GM23338 (cell line): ENCODE measurements around the gene BMAL1. TPM values are rescaled to one million over a fixed set of nuclear protein-coding genes. Genes with fewer than 3 reads are reported as not detected.

Experiments
- ATAC-seq: fragments of 200-7000 bp; cut with Tn5 transposase; 3 replicates; pipeline ENCODE4 v1.9.1; 2020
- DNase-seq: peaks from one replicate; pipeline ENCODE4 v3.0.0-alpha.2; 2015; ENCODE audit warnings: low spot score
- H2AFZ ChIP-seq: fragments of 200-600 bp; sonication (generic); 2 replicates; pipeline ENCODE4 v1.8.0; 2016; ENCODE audit warnings: antibody characterized with exemption, mild to moderate bottlenecking, moderate library complexity
- H3F3A ChIP-seq: fragments of 200-600 bp; sonication (generic); replicated peaks from 2 replicates; pipeline ENCODE4 v1.8.0; 2017; ENCODE audit warnings: antibody characterized with exemption, mixed run types, low read depth
- H3K27ac ChIP-seq: fragments of 200-600 bp; sonication (generic); 2 replicates; pipeline ENCODE4 v1.6.1; 2016; ENCODE audit warnings: low read depth
- H3K27me3 ChIP-seq: fragments of 200-600 bp; sonication (generic); 2 replicates; pipeline ENCODE4 v1.8.0; 2016; ENCODE audit warnings: mild to moderate bottlenecking, mixed run types, moderate library complexity; ENCODE audit not compliant: insufficient read depth
- H3K36me3 ChIP-seq: fragments of 200-600 bp; sonication (generic); 2 replicates; pipeline ENCODE4 v1.8.0; 2016; ENCODE audit warnings: mild to moderate bottlenecking; ENCODE audit not compliant: insufficient read depth
- H3K4me1 ChIP-seq: fragments of 200-600 bp; sonication (generic); 2 replicates; pipeline ENCODE4 v1.8.0; 2016; ENCODE audit warnings: mild to moderate bottlenecking, moderate library complexity; ENCODE audit not compliant: insufficient read depth
- H3K4me2 ChIP-seq: fragments of 200-600 bp; sonication (generic); 2 replicates; pipeline ENCODE4 v1.7.1; 2017; ENCODE audit warnings: mixed run types
- H3K4me3 ChIP-seq: fragments of 200-600 bp; sonication (generic); 2 replicates; pipeline ENCODE4 v1.6.1; 2016; ENCODE audit warnings: mixed run types
- H3K79me2 ChIP-seq: fragments of 200-600 bp; sonication (generic); replicated peaks from 2 replicates; pipeline ENCODE4 v1.8.0; 2017; ENCODE audit warnings: mild to moderate bottlenecking; ENCODE audit not compliant: insufficient read depth
- H3K9me2 ChIP-seq: fragments of 200-600 bp; sonication (generic); 2 replicates; pipeline ENCODE4 v1.8.0; 2017; ENCODE audit not compliant: insufficient read depth
- H4K20me1 ChIP-seq: fragments of 200-600 bp; sonication (generic); replicated peaks from 2 replicates; pipeline ENCODE4 v1.8.0; 2017; ENCODE audit warnings: mild to moderate bottlenecking; ENCODE audit not compliant: insufficient read depth
- H3K27ac Mint-ChIP-seq: 2 replicates; pipeline ENCODE4 v1.8.0; 2020; ENCODE audit warnings: inconsistent platforms, mild to moderate bottlenecking, moderate library complexity, mixed read lengths
- H3K27me3 Mint-ChIP-seq: 3 replicates; pipeline ENCODE4 v1.8.0; 2022; ENCODE audit warnings: low read depth, mild to moderate bottlenecking, moderate library complexity, mixed read lengths, inconsistent platforms; ENCODE audit not compliant: insufficient read depth, poor library complexity
- H3K36me3 Mint-ChIP-seq: 3 replicates; pipeline ENCODE4 v1.8.0; 2021; ENCODE audit warnings: low read depth, mild to moderate bottlenecking, inconsistent platforms, moderate library complexity, mixed read lengths
- H3K4me1 Mint-ChIP-seq: 3 replicates; pipeline ENCODE4 v1.8.0; 2020; ENCODE audit warnings: mild to moderate bottlenecking, inconsistent platforms, mixed read lengths
- H3K4me3 Mint-ChIP-seq: 3 replicates; pipeline ENCODE4 v1.8.0; 2021; ENCODE audit warnings: moderate library complexity, mild to moderate bottlenecking, inconsistent platforms, mixed read lengths
- H3K9me3 Mint-ChIP-seq: 3 replicates; pipeline ENCODE4 v1.8.0; 2020; ENCODE audit warnings: moderate library complexity, mild to moderate bottlenecking, inconsistent platforms, mixed read lengths
- EZH2 ChIP-seq: fragments of 200-600 bp; sonication (generic); IDR thresholded peaks from one replicate; pipeline ENCODE4 v1.8.0; 2017; ENCODE audit warnings: antibody characterized with exemption, mild to moderate bottlenecking, low read depth; ENCODE audit not compliant: unreplicated experiment
- EZH2phosphoT487 ChIP-seq: fragments of 200-600 bp; sonication (generic); IDR thresholded peaks from one replicate; pipeline ENCODE4 v1.8.1; 2018; ENCODE audit warnings: antibody characterized with exemption; ENCODE audit not compliant: unreplicated experiment
- ZNF114 ChIP-seq: fragments of 250-450 bp; sonication (Bioruptor Pico); IDR thresholded peaks from 2 replicates; pipeline ENCODE4 v1.5.0; 2020; ENCODE audit warnings: mild to moderate bottlenecking, moderate library complexity
- polyA plus RNA-seq: library from polyadenylated mRNA; unstranded; fragments of >200 nt; fragmentation: Nextera tagmentation; extraction: Ambion mirVana; gene quantifications from 2 replicates; pipeline ENCODE4 v1.2.1, GENCODE V29; 2016
- total RNA-seq: library from RNA; depleted of rRNA; stranded (reverse); fragments of >200 nt; shearing (Covaris generic); gene quantifications from 2 replicates; pipeline ENCODE4 v1.2.3, GENCODE V29; 2014
- TF ChIP-seq, protein P1 (sequence below): fragments of 250-450 bp; sonication (Bioruptor Pico); IDR thresholded peaks from 2 replicates; pipeline ENCODE4 v1.5.0; 2020; ENCODE audit warnings: mild to moderate bottlenecking, moderate library complexity
- TF ChIP-seq, protein P2 (sequence below): IDR thresholded peaks from one replicate; pipeline ENCODE4 v1.6.1; 2018; ENCODE audit warnings: antibody characterized with exemption; ENCODE audit not compliant: unreplicated experiment

Gene BMAL1
- total and polyA plus RNA-seq, 2 experiments from 2014 or later = 5.1 to 7.2 TPM

DNA sequence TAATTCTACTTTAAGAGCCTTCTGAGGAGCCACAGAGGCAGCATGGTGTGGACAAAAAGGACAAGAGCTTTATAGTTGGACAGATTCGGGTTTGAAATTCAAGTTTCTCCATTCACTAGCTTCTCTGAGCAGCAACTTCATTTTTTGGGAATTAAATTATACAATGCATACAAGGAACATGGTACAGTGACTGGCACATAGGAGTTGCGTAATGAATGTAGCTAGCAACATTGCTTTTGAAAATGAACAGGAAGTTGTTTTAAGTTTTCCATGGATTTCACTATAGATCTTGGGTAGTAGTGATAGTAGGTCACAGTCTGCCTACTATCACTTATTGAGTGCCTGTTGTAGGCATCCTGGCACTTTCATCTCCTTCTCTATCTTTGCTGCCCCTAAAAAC, 41.0 kb upstream of the BMAL1 start (continued):
- TF ChIP-seq, protein P1, sequence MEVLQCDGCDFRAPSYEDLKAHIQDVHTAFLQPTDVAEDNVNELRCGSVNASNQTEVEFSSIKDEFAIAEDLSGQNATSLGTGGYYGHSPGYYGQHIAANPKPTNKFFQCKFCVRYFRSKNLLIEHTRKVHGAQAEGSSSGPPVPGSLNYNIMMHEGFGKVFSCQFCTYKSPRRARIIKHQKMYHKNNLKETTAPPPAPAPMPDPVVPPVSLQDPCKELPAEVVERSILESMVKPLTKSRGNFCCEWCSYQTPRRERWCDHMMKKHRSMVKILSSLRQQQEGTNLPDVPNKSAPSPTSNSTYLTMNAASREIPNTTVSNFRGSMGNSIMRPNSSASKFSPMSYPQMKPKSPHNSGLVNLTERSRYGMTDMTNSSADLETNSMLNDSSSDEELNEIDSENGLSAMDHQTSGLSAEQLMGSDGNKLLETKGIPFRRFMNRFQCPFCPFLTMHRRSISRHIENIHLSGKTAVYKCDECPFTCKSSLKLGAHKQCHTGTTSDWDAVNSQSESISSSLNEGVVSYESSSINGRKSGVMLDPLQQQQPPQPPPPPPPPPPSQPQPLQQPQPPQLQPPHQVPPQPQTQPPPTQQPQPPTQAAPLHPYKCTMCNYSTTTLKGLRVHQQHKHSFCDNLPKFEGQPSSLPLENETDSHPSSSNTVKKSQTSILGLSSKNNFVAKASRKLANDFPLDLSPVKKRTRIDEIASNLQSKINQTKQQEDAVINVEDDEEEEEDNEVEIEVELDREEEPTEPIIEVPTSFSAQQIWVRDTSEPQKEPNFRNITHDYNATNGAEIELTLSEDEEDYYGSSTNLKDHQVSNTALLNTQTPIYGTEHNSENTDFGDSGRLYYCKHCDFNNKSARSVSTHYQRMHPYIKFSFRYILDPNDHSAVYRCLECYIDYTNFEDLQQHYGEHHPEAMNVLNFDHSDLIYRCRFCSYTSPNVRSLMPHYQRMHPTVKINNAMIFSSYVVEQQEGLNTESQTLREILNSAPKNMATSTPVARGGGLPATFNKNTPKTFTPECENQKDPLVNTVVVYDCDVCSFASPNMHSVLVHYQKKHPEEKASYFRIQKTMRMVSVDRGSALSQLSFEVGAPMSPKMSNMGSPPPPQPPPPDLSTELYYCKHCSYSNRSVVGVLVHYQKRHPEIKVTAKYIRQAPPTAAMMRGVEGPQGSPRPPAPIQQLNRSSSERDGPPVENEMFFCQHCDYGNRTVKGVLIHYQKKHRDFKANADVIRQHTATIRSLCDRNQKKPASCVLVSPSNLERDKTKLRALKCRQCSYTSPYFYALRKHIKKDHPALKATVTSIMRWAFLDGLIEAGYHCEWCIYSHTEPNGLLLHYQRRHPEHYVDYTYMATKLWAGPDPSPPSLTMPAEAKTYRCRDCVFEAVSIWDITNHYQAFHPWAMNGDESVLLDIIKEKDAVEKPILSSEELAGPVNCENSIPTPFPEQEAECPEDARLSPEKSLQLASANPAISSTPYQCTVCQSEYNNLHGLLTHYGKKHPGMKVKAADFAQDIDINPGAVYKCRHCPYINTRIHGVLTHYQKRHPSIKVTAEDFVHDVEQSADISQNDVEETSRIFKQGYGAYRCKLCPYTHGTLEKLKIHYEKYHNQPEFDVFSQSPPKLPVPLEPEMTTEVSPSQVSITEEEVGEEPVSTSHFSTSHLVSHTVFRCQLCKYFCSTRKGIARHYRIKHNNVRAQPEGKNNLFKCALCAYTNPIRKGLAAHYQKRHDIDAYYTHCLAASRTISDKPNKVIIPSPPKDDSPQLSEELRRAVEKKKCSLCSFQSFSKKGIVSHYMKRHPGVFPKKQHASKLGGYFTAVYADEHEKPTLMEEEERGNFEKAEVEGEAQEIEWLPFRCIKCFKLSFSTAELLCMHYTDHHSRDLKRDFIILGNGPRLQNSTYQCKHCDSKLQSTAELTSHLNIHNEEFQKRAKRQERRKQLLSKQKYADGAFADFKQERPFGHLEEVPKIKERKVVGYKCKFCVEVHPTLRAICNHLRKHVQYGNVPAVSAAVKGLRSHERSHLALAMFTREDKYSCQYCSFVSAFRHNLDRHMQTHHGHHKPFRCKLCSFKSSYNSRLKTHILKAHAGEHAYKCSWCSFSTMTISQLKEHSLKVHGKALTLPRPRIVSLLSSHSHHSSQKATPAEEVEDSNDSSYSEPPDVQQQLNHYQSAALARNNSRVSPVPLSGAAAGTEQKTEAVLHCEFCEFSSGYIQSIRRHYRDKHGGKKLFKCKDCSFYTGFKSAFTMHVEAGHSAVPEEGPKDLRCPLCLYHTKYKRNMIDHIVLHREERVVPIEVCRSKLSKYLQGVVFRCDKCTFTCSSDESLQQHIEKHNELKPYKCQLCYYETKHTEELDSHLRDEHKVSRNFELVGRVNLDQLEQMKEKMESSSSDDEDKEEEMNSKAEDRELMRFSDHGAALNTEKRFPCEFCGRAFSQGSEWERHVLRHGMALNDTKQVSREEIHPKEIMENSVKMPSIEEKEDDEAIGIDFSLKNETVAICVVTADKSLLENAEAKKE (CRISPR knock-in tag) = no peak
- TF ChIP-seq EZH2phosphoT487 (no peak), ZNF114 (no peak)

DNA sequence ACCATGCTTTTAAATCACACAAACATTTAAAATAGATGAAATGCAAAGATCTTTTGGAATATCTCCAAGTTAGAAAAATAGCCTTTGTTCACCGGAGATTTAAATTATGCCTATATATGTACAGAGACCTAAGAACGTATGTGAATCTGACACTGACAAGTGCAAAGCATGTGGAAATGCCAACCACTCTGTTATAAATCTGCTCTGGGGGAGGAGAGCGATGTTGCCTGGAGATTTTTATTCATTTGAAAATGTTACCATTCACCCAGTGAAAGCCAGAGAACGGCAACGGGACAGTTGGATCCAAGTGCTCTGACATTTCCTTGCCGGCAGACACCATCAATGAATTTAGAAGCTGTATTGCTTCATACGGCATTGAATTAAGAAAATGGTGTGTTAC, 39.8 kb upstream of the BMAL1 start:
- ATAC-seq = no peak
- H3K4me3 Mint-ChIP-seq = no peak overlapping the region
- no peaks in the 10 kb centered on the region for H3K9me3 Mint-ChIP-seq
- H3K27ac Mint-ChIP-seq = no peak overlapping the region
- no peak overlapping the region; the same call in 1 of the 2 replicates for H2AFZ ChIP-seq
- no peak overlapping the region for H3K4me3 ChIP-seq
- no peaks in the 10 kb centered on the region for H3K27me3 ChIP-seq
- no peaks in the 10 kb centered on the region for H3K4me1 Mint-ChIP-seq
- no peaks in the 10 kb centered on the region for H3K36me3 Mint-ChIP-seq
- H3K36me3 ChIP-seq = no peaks in the 10 kb centered on the region
- H3K79me2 ChIP-seq = no peaks in the 10 kb centered on the region
- H3F3A ChIP-seq = no peaks in the 10 kb centered on the region
- H3K27me3 Mint-ChIP-seq = no peaks in the 10 kb centered on the region
- no peaks in the 10 kb centered on the region for H3K9me2 ChIP-seq
- DNase-seq = no peak
- H3K4me1 ChIP-seq = no peaks in the 10 kb centered on the region
- H3K27ac ChIP-seq = no peak overlapping the region
- no peaks in the 10 kb centered on the region for H4K20me1 ChIP-seq
- no peak overlapping the region for H3K4me2 ChIP-seq
- TF ChIP-seq ZNF114 (no peak), EZH2 (no peak)
- TF ChIP-seq, protein P2, sequence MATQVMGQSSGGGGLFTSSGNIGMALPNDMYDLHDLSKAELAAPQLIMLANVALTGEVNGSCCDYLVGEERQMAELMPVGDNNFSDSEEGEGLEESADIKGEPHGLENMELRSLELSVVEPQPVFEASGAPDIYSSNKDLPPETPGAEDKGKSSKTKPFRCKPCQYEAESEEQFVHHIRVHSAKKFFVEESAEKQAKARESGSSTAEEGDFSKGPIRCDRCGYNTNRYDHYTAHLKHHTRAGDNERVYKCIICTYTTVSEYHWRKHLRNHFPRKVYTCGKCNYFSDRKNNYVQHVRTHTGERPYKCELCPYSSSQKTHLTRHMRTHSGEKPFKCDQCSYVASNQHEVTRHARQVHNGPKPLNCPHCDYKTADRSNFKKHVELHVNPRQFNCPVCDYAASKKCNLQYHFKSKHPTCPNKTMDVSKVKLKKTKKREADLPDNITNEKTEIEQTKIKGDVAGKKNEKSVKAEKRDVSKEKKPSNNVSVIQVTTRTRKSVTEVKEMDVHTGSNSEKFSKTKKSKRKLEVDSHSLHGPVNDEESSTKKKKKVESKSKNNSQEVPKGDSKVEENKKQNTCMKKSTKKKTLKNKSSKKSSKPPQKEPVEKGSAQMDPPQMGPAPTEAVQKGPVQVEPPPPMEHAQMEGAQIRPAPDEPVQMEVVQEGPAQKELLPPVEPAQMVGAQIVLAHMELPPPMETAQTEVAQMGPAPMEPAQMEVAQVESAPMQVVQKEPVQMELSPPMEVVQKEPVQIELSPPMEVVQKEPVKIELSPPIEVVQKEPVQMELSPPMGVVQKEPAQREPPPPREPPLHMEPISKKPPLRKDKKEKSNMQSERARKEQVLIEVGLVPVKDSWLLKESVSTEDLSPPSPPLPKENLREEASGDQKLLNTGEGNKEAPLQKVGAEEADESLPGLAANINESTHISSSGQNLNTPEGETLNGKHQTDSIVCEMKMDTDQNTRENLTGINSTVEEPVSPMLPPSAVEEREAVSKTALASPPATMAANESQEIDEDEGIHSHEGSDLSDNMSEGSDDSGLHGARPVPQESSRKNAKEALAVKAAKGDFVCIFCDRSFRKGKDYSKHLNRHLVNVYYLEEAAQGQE = no peak
- TF ChIP-seq, protein P1 (CRISPR knock-in tag) = no peak
